ENCODE data around the gene SPRYD3.

The SPRYD3 gene

DNA sequence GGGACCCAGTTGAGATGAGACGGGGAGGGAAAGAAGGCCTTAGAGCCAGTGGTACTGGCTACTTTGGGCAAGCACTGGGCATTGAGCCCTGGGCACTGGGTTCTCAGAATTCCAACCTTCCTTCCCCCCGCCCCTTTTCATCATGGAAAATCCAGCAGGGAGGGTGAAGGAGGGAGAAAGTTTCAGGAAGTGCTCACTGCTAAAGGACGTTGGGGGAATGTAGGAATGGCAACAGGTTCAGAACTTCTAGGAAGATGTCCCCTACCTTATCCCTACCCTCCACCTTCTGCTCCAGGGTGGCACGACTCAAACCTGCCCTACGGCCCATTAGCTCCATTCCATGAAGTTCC, 33.5 kb downstream of the SPRYD3 start:
- H3K27ac Mint-ChIP-seq, result peak overlapping the region; percentile 97 to 100 (median 99)

GRCh38 chr12:53044896-53045695, 34.1 kb downstream of the SPRYD3 start:
- no peak for TF ChIP-seq CTCF (IDR thresholded peaks at IDR 0.05; ENCODE audit: unreplicated experiment in 3 of 3)
- Mint-ChIP-seq H3K27me3 (ENCODE audit: low read depth) (peaks cover 6% of the 10 kb centered on the region), H3K27ac (peak overlapping the region; percentile 97 to 100 (median 99)), H3K4me1 (peaks cover 55% of the 10 kb centered on the region), H3K9me3 (no peaks in the 10 kb centered on the region), H3K4me3 (peak overlapping the region; percentile 94 to 99 (median 96)), H3K36me3 (ENCODE audit: low read depth) (peaks cover 12% of the 10 kb centered on the region)

More for the DNA sequence above, 33.5 kb downstream of the SPRYD3 start:
- no peaks in the 10 kb centered on the region for H3K9me3 Mint-ChIP-seq
- peaks cover 12% of the 10 kb centered on the region for H3K36me3 Mint-ChIP-seq (ENCODE audit: low read depth)
- peaks cover 59% of the 10 kb centered on the region for H3K4me1 Mint-ChIP-seq
- H3K27me3 Mint-ChIP-seq (ENCODE audit: low read depth), result peaks cover 6% of the 10 kb centered on the region
- peak overlapping the region; percentile 94 to 99 (median 96) for H3K4me3 Mint-ChIP-seq
- no peak for TF ChIP-seq CTCF (IDR thresholded peaks at IDR 0.05; ENCODE audit: unreplicated experiment in 3 of 3)

- Mint-ChIP-seq H3K27me3 (ENCODE audit: low read depth) (peaks cover 6% of the 10 kb centered on the region), H3K4me3 (peak overlapping the region; percentile 23 to 96 (median 94)), H3K4me1 (peaks cover 48% of the 10 kb centered on the region), H3K27ac (peak overlapping the region; percentile 87 to 100 (median 97)), H3K9me3 (no peaks in the 10 kb centered on the region), H3K36me3 (ENCODE audit: low read depth) (peaks cover 19% of the 10 kb centered on the region)
- no peak for TF ChIP-seq CTCF (IDR thresholded peaks at IDR 0.05; ENCODE audit: unreplicated experiment in 3 of 3)
Observed at GRCh38 chr12:53044052-53044581, 35.1 kb downstream of the SPRYD3 start.

- no peaks in the 10 kb centered on the region for H3K9me3 Mint-ChIP-seq
- peaks cover 6% of the 10 kb centered on the region for H3K27me3 Mint-ChIP-seq (ENCODE audit: low read depth)
- peak overlapping the region; percentile 3 to 20 (median 18) for H3K4me3 Mint-ChIP-seq
- H3K4me1 Mint-ChIP-seq, result peaks cover 35% of the 10 kb centered on the region
- no peak for TF ChIP-seq CTCF (IDR thresholded peaks at IDR 0.05; ENCODE audit: unreplicated experiment in 3 of 3)
- H3K27ac Mint-ChIP-seq, result peak overlapping the region; percentile 12 to 50 (median 25)
- peaks cover 30% of the 10 kb centered on the region for H3K36me3 Mint-ChIP-seq (ENCODE audit: low read depth)
Observed at GRCh38 chr12:53042607-53043454, 36.4 kb downstream of the SPRYD3 start.

GRCh38 chr12:53039851-53040250, 39.3 kb downstream of the SPRYD3 start:
- peak overlapping the region in 1 of 3 experiments; percentile 40 for H3K27ac Mint-ChIP-seq
- no peaks in the 10 kb centered on the region for H3K9me3 Mint-ChIP-seq
- peaks cover 52% of the 10 kb centered on the region for H3K36me3 Mint-ChIP-seq (ENCODE audit: low read depth)
- peaks cover 16% of the 10 kb centered on the region for H3K4me1 Mint-ChIP-seq
- no peaks in the 10 kb centered on the region for H3K27me3 Mint-ChIP-seq (ENCODE audit: low read depth)
- no peak for TF ChIP-seq CTCF (IDR thresholded peaks at IDR 0.05; ENCODE audit: unreplicated experiment in 3 of 3)
- no peak overlapping the region for H3K4me3 Mint-ChIP-seq
